GM10266 (cell line): Measurements from ENCODE around the gene PHACTR3.

Experiments used
- DNase-seq: peaks from one replicate; pipeline ENCODE4 v3.0.0; 2012; ENCODE audit errors: extremely low spot score
- TF ChIP-seq, protein P1 (sequence below): IDR thresholded peaks from 2 replicates; pipeline ENCODE4 v1.5.1; 2012; ENCODE audit warnings: mild to moderate bottlenecking, low read depth; ENCODE audit not compliant: control insufficient read depth, insufficient read depth; ENCODE audit errors: missing control alignments

Gene PHACTR3

GRCh38 chr20:59561614-59562277 lies 42.6 kb upstream of the PHACTR3 start:
- TF ChIP-seq, protein P1, sequence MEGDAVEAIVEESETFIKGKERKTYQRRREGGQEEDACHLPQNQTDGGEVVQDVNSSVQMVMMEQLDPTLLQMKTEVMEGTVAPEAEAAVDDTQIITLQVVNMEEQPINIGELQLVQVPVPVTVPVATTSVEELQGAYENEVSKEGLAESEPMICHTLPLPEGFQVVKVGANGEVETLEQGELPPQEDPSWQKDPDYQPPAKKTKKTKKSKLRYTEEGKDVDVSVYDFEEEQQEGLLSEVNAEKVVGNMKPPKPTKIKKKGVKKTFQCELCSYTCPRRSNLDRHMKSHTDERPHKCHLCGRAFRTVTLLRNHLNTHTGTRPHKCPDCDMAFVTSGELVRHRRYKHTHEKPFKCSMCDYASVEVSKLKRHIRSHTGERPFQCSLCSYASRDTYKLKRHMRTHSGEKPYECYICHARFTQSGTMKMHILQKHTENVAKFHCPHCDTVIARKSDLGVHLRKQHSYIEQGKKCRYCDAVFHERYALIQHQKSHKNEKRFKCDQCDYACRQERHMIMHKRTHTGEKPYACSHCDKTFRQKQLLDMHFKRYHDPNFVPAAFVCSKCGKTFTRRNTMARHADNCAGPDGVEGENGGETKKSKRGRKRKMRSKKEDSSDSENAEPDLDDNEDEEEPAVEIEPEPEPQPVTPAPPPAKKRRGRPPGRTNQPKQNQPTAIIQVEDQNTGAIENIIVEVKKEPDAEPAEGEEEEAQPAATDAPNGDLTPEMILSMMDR: no peak
- no peak for DNase-seq

GRCh38 chr20:59564171-59564570 lies 40.2 kb upstream of the PHACTR3 start:
- TF ChIP-seq, protein P1: no peak
- no peak for DNase-seq

DNA sequence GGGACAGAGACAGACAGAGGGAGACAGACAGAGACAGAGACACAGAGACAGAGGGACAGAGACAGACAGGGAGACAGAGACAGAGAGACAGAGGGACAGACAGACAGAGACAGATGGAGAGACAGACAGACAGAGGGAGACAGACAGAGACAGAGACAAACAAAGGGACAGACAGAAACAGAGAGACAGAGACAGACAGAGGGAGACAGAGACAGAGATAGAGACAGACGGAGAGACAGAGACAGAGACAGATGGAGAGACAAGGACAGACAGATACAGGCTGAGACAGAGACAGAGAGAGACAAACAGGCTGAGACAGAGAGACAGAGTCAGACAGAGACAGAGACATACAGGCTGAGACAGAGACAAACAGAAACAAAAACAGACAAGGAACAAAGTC lies 39.4 kb upstream of the PHACTR3 start:
- DNase-seq: no peak
- TF ChIP-seq, protein P1: no peak

GRCh38 chr20:59565768-59566461 lies 38.4 kb upstream of the PHACTR3 start:
- TF ChIP-seq, protein P1: no peak
- no peak for DNase-seq

GRCh38 chr20:59566631-59567524 lies 37.5 kb upstream of the PHACTR3 start:
- no peak for DNase-seq
- TF ChIP-seq, protein P1: no peak

- TF ChIP-seq, protein P1: no peak
- no peak for DNase-seq
These were observed 36.5 kb upstream of the PHACTR3 start for GRCh38 chr20:59567585-59568508.
